Kidney (tissue), 14 donors: ENCODE results near the gene ASIC3. TPM values are rescaled to one million over a fixed set of nuclear protein-coding genes. Genes with fewer than 3 reads are reported as not detected.

Experiments
- DNase-seq, 5 donors: peaks; one replicate each; pipeline ENCODE4 v3.0.0-alpha.2; 2013 to 2020
- FAIRE-seq: peaks from 2 replicates; lab custom pipeline; 2012; peaks lifted over from hg19 to GRCh38; lab: Jason Lieb, UNC
- H3K27ac ChIP-seq, 2 donors: one replicate each; pipeline ENCODE4 v1.7.0; 2013; ENCODE audit warnings: low read depth in 2 of 2, low read length in 2 of 2, inconsistent platforms in 1 of 2
- H3K27me3 ChIP-seq: one replicate; pipeline ENCODE4 v1.7.1; 2013; ENCODE audit warnings: low read length, inconsistent platforms; ENCODE audit not compliant: control insufficient read depth, insufficient read depth
- H3K36me3 ChIP-seq, 3 donors: one replicate each; pipeline versions ENCODE4 v1.7.0 to v1.7.1; 2013; ENCODE audit warnings: low read length in 3 of 3, control low read depth in 1 of 3, inconsistent platforms in 1 of 3; ENCODE audit not compliant: insufficient read depth in 3 of 3, control insufficient read depth in 2 of 3
- H3K4me1 ChIP-seq, 3 donors: one replicate each; pipeline versions ENCODE4 v1.7.0 to v1.7.1; 2013; ENCODE audit warnings: low read length in 3 of 3, inconsistent platforms in 1 of 3, low read depth in 1 of 3; ENCODE audit not compliant: control insufficient read depth in 2 of 3, insufficient read depth in 2 of 3
- H3K4me3 ChIP-seq, 3 donors: one replicate each; pipeline versions ENCODE4 v1.7.0 to v1.8.1; 2013; ENCODE audit warnings: low read length in 3 of 3, control low read depth in 1 of 3, inconsistent platforms in 1 of 3
- H3K9ac ChIP-seq, 3 donors: one replicate each; pipeline versions ENCODE4 v1.7.0 to v1.7.1; 2013; ENCODE audit warnings: low read length in 3 of 3, control low read depth in 1 of 3, inconsistent platforms in 1 of 3
- H3K9me3 ChIP-seq, 3 donors: one replicate each; pipeline versions ENCODE4 v1.7.0 to v1.7.1; 2013; ENCODE audit warnings: low read length in 3 of 3, control low read depth in 1 of 3, inconsistent platforms in 1 of 3; ENCODE audit not compliant: control insufficient read depth in 2 of 3, insufficient read depth in 1 of 3
- intact Hi-C: fragments of 100-400 bp; cut with DNase I; formaldehyde crosslinking; loops from one replicate; pipeline ENCODE4 v1.11.1; 2022
- polyA plus RNA-seq: library from polyadenylated mRNA; stranded (reverse); fragments of 350-450 nt; fragmentation: Illumina TruSeq; extraction: RNeasy Lipid Tissue Mini Kit (QIAGEN cat#74804); gene quantifications from one replicate; pipeline ENCODE4 v1.2.3, GENCODE V29; 2014; ENCODE audit warnings: low read depth, low replicate concordance; ENCODE audit not compliant: insufficient read depth
- total RNA-seq: library from RNA; stranded (reverse); fragmentation: NEBNext Ultra II Directional; extraction: Animal tissue kit (Norgen Biotek cat#: 25700); gene quantifications from one replicate; pipeline ENCODE4 v1.2.1, GENCODE V29; 2021
- TF ChIP-seq, protein P1 (sequence below): IDR thresholded peaks from 3 replicates; pipeline ENCODE4 v1.5.1; 2012; ENCODE audit warnings: mild to moderate bottlenecking, moderate library complexity, borderline replicate concordance; ENCODE audit not compliant: insufficient read depth; ENCODE audit errors: extremely low read depth
- donor health status: control.
- donor health status: control.
- donor health status: control.
- donor health status: control.
- donor health status: control.
- donor health status: DM: yes; HTN: yes; CAD: no.
- donor health status: Normal renal cell carcinoma (clear cell type).

Gene ASIC3
- total and polyA plus RNA-seq, 2 donors from 2014 or later, result 1.9 to 3.1 TPM

DNA sequence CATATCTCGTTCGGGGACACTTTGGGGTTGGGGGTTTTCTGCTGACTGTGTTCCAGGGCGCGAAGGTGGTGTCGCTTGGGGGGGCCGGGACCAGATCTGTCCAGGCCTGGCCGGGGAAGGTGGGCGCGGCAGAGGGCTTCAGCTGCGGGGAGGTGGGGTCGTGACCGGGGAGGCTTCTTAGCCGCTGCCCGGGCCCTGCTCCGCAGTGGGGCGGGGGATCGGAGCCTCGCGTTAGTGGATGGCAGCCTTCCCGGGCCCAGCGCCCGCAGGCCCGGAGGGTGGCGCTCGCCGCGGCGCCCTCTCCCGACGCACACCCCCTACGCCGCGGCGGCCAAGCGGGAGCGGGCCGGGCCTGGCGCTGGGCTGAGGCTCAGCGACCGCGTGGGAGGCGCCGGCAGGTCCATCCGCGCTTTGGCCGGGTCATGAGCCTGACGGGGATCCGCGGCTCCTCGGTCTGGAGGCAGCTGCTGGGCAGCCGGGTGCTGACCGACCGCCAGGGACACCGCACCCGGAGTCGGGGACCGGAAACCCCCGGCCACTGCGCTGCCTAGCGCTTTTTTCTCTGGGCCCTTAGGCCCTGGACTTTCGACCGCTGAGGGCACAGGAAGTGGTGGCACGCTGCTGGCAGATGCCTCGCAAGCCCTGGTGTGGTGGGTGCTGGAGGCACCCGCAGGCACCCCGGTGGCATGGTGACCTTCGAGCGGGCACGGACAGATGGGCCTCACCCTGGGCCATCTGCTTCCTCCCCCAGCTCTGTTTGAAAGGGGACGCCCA is 39.1 kb downstream of the ASIC3 start:
- no peaks in the 10 kb centered on the region for H3K36me3 ChIP-seq
- peak overlapping the region; percentile 88 to 89 for H3K27ac ChIP-seq
- H3K9ac ChIP-seq, result peak overlapping the region in 2 of 3 donors; percentile 80 to 88
- TF ChIP-seq, protein P1, sequence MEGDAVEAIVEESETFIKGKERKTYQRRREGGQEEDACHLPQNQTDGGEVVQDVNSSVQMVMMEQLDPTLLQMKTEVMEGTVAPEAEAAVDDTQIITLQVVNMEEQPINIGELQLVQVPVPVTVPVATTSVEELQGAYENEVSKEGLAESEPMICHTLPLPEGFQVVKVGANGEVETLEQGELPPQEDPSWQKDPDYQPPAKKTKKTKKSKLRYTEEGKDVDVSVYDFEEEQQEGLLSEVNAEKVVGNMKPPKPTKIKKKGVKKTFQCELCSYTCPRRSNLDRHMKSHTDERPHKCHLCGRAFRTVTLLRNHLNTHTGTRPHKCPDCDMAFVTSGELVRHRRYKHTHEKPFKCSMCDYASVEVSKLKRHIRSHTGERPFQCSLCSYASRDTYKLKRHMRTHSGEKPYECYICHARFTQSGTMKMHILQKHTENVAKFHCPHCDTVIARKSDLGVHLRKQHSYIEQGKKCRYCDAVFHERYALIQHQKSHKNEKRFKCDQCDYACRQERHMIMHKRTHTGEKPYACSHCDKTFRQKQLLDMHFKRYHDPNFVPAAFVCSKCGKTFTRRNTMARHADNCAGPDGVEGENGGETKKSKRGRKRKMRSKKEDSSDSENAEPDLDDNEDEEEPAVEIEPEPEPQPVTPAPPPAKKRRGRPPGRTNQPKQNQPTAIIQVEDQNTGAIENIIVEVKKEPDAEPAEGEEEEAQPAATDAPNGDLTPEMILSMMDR, result peak; percentile 10
- no peaks in the 10 kb centered on the region for H3K27me3 ChIP-seq
- H3K9me3 ChIP-seq, result no peaks in the 10 kb centered on the region
- peak overlapping the region; percentile 56 to 79 (median 73) for H3K4me3 ChIP-seq
- DNase-seq, result peak in 4 of 5 donors; percentile 49 to 89 (median 74)
- intact Hi-C loops, result no loop called here
- FAIRE-seq, result no peak
- peaks cover 0 to 32% (median 20%) of the 10 kb centered on the region in 3 donors for H3K4me1 ChIP-seq

DNA sequence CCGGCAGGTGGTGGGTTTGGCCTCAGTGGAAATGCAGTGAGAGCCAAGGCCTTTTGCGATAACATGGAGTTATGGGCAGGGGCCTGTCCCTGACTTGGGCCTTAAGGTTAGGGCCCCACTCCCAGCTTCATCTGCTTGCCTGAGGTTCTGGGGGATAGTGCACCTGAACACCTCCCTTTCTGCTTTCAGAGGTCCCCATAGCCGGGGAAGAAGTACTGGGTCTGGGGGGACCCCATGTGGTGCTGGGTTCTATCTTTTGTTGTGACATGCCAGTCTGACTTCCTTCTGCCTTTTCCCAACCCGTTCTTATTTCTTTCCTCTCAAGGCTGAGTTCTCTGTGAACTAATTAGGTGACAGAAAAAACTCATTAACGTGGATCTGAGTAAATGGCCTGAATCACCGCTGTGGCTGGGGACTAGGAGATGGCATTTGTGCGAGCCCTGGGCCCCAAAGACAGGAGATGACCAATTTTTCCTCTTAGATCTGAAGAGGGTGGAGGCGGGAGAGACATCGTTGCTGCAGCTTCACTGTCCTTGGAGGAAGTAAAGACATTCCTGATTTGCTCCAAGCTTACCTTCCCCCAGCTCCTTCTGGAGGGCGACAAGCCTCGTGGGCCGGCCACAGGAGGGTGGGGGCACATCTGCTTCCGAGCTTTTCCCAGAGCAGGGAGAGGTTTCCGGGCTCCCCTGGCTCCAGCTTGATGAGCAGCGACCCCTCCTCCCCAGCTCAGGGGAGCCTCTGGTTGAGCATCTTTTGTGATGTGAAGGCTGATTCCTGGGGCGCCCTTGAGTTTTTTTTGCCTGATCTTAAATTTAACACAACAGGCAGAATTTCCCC is 39.9 kb downstream of the ASIC3 start:
- peaks cover 0 to 28% (median 20%) of the 10 kb centered on the region in 3 donors for H3K4me1 ChIP-seq
- H3K27me3 ChIP-seq, result no peaks in the 10 kb centered on the region
- H3K9me3 ChIP-seq, result no peaks in the 10 kb centered on the region
- intact Hi-C loops, result no loop called here
- peak overlapping the region; percentile 18 to 79 (median 28) for H3K4me3 ChIP-seq
- FAIRE-seq, result no peak
- H3K36me3 ChIP-seq, result no peaks in the 10 kb centered on the region
- DNase-seq, result peak in 1 of 5 donors; percentile 77
- H3K9ac ChIP-seq, result peak overlapping the region in 2 of 3 donors; percentile 26 to 80
- TF ChIP-seq, protein P1, result no peak
- H3K27ac ChIP-seq, result peak overlapping the region; percentile 88 to 89

DNA sequence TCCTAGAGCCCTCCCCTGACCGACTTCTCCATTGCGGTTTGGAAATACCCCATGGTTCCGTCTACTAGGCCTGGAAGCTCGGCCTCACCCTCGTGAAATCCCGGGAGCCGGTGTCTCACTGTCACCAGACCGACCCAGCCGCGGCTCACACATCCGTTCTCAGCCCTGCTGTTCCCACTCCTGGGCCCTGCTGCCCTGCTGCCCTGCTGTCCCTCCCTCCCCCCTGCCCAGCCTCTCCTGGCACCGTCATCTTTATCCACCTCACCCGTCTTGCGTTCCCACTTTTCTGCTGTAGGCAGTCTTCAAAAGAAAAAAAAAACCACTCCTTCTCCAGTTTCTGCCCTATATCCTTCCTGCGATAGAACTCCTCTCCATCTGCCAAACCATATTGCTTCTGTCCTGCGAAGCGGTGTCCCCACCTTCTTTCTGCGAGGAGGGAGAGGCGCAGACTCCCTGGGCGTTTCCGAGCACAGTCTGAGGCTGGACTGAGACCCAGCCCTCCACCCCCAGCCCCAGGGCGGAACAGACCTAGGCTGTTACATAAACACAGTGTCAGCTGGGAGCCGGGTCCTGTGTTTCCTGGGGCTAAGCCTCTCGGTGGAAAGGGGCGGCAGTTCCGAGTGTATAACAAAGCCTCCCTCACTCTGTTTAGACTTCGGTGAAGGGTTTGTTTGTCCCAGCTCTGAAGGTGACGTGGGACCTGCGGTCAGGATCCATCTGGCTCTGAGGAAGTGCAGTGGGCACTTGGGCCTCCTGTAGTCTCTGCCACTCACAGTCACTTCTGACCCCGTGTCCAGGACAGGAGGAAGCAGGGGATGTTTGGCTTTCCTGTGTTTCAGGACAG is 40.7 kb downstream of the ASIC3 start:
- TF ChIP-seq, protein P1, result no peak
- Histone ChIP-seq H3K27me3 (no peaks in the 10 kb centered on the region), H3K4me3 (peak overlapping the region; percentile 6 to 79 (median 42)), H3K4me1 (peaks cover 0 to 25% (median 20%) of the 10 kb centered on the region in 3 donors), H3K9ac (peak overlapping the region; percentile 15 to 80 (median 25)), H3K27ac (peak overlapping the region; percentile 88 to 89), H3K36me3 (no peaks in the 10 kb centered on the region), H3K9me3 (no peaks in the 10 kb centered on the region)
- intact Hi-C loops, result no loop called here
- DNase-seq, result peak; percentile 63 to 89 (median 73)
- FAIRE-seq, result no peak
